NCI-H226 (cell line): ENCODE results near the gene LCE3E.
"Not testable (repeated sequence)": the region's sequence is repeated elsewhere in the genome, so short reads cannot be mapped to it uniquely, and the experiment has no call there.

Experiments used
- DNase-seq: peaks from one replicate; pipeline ENCODE4 v3.0.0-alpha.2; 2015

The LCE3E gene

GRCh38 chr1:152566681-152567080 lies at the start of gene LCE3E:
TSS of gene LCE3E (minus strand) at chr1:152566780. CDS start at chr1:152566208, 572 bp downstream.
- DNase-seq = no peak

GRCh38 chr1:152613511-152613910 lies 46.9 kb upstream of the LCE3E start, which contains the start of gene LCE3B:
TSS of gene LCE3B (plus strand) at chr1:152613811. CDS start at chr1:152613811, 0 bp downstream.
- DNase-seq = no peak

- DNase-seq = no peak
Measured at GRCh38 chr1:152599934-152600333, 33.4 kb upstream of the LCE3E start, which contains the start of gene LCE3C. TSS of gene LCE3C (plus strand) at chr1:152600234. CDS start at chr1:152600732, 498 bp downstream.

GRCh38 chr1:152596986-152597385 lies 30.4 kb upstream of the LCE3E start:
- DNase-seq = no peak

- DNase-seq = no peak
Measured at GRCh38 chr1:152585586-152585985, 19.0 kb upstream of the LCE3E start.

GRCh38 chr1:152582647-152583046 lies 16.1 kb upstream of the LCE3E start:
- peak; percentile 15 for DNase-seq

GRCh38 chr1:152580433-152580832 lies 13.9 kb upstream of the LCE3E start, which contains the start of gene LCE3D:
TSS of gene LCE3D (minus strand) at chr1:152580516. CDS start at chr1:152579936, 580 bp downstream.
- DNase-seq = no peak

GRCh38 chr1:152579526-152579925 lies 12.9 kb upstream of the LCE3E start:
- not testable (repeated sequence) for DNase-seq

GRCh38 chr1:152577168-152577567 lies 10.6 kb upstream of the LCE3E start:
- DNase-seq = no peak

GRCh38 chr1:152565535-152566215 lies 905 bp downstream of the LCE3E start:
- no peak for DNase-seq

GRCh38 chr1:152565115-152565514 lies 1.5 kb downstream of the LCE3E start:
- no peak for DNase-seq

- DNase-seq = not testable (repeated sequence)
Measured at GRCh38 chr1:152548358-152548757, 18.2 kb downstream of the LCE3E start.

- DNase-seq = no peak
Measured at GRCh38 chr1:152546704-152547103, 19.9 kb downstream of the LCE3E start.

- DNase-seq = no peak
Measured at GRCh38 chr1:152543820-152544219, 22.8 kb downstream of the LCE3E start.

GRCh38 chr1:152539901-152540300 lies 26.7 kb downstream of the LCE3E start:
- DNase-seq = no peak

GRCh38 chr1:152537496-152537895 lies 29.1 kb downstream of the LCE3E start:
- peak; percentile 21 for DNase-seq

- DNase-seq = no peak
Measured at GRCh38 chr1:152535774-152536173, 30.8 kb downstream of the LCE3E start.

GRCh38 chr1:152533327-152533938 lies 33.1 kb downstream of the LCE3E start:
- DNase-seq = peak; percentile 42

- DNase-seq = no peak
Measured at GRCh38 chr1:152525080-152525641, 41.4 kb downstream of the LCE3E start.

- DNase-seq = no peak
Measured at GRCh38 chr1:152520561-152521090, 46.0 kb downstream of the LCE3E start.

- DNase-seq = no peak
Measured at GRCh38 chr1:152519851-152520250, 46.7 kb downstream of the LCE3E start.

GRCh38 chr1:152517237-152517811 lies 49.3 kb downstream of the LCE3E start:
- DNase-seq = peak; percentile 90

- DNase-seq = no peak
Measured at GRCh38 chr1:152516082-152516481, 50.5 kb downstream of the LCE3E start.
